ENCODE data around the gene MASTL.

DNA sequence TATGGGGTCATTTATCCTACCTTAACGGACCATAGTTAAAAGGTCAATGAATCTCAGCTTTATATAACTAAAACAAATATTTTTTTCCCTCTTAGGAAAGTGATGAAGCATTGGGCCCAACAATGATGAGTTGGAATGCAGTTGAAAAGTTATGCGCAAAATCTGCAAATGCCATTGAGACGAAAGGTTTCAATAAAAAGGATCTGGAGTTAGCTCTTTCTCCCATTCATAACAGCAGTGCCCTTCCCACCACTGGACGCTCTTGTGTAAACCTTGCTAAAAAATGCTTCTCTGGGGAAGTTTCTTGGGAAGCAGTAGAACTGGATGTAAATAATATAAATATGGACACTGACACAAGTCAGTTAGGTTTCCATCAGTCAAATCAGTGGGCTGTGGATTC, 14.7 kb downstream of the MASTL start:
- TF ChIP-seq, protein P1, sequence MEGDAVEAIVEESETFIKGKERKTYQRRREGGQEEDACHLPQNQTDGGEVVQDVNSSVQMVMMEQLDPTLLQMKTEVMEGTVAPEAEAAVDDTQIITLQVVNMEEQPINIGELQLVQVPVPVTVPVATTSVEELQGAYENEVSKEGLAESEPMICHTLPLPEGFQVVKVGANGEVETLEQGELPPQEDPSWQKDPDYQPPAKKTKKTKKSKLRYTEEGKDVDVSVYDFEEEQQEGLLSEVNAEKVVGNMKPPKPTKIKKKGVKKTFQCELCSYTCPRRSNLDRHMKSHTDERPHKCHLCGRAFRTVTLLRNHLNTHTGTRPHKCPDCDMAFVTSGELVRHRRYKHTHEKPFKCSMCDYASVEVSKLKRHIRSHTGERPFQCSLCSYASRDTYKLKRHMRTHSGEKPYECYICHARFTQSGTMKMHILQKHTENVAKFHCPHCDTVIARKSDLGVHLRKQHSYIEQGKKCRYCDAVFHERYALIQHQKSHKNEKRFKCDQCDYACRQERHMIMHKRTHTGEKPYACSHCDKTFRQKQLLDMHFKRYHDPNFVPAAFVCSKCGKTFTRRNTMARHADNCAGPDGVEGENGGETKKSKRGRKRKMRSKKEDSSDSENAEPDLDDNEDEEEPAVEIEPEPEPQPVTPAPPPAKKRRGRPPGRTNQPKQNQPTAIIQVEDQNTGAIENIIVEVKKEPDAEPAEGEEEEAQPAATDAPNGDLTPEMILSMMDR (IDR thresholded peaks at IDR 0.05; ENCODE audit: low read depth, low read length) = no peak
- TF ChIP-seq EZH2phosphoT487 (IDR thresholded peaks at IDR 0.05; ENCODE audit: low read depth) = no peak
